OCI-LY7 (cell line): ENCODE measurements around the gene RRP9. TPM values are rescaled to one million over a fixed set of nuclear protein-coding genes. Genes with fewer than 3 reads are reported as not detected.
"Not testable (repeated sequence)": the region's sequence is repeated elsewhere in the genome, so short reads cannot be mapped to it uniquely, and the experiment has no call there.

Experiments
- Bru-seq: library from RNA; stranded (reverse); fragments of 400-500 nt; gene quantifications from one replicate; lab custom pipeline; 2021; lab: Mats Ljungman, UMichigan
- BruChase-seq, 2 experiments: library from RNA; stranded (reverse); fragments of 400-500 nt; gene quantifications; one replicate each; lab custom pipeline; 2021; lab: Mats Ljungman, UMichigan
- BruUV-seq: library from RNA; stranded (reverse); fragments of 400-500 nt; replicated peaks from 2 replicates; lab custom pipeline; 2021; lab: Mats Ljungman, UMichigan
- CTCF ChIA-PET: fragments of 300-600 bp; sonication (Branson Sonifier 250); formaldehyde crosslinking; loops from one replicate; lab custom pipeline; 2022; ENCODE audit warnings: antibody characterized with exemption; ENCODE audit not compliant: unreplicated experiment; lab: Charles Lee
- POLR2A ChIA-PET: fragments of 300-600 bp; sonication (Branson Sonifier 250); formaldehyde crosslinking; loops from one replicate; lab custom pipeline; 2022; ENCODE audit warnings: antibody characterized with exemption; lab: Charles Lee
- DNase-seq: peaks from one replicate; pipeline ENCODE4 v3.0.0-alpha.2; 2015; ENCODE audit warnings: low spot score
- H2AFZ ChIP-seq: fragments of 200-600 bp; sonication (generic), shearing (Covaris generic); 2 replicates; pipeline ENCODE4 v1.6.1; 2014; ENCODE audit warnings: mild to moderate bottlenecking, antibody characterized with exemption, low read length, moderate library complexity
- H3K27ac ChIP-seq: fragments of 200-600 bp; sonication (generic); 2 replicates; pipeline ENCODE4 v1.5.1; 2014; ENCODE audit warnings: mixed run types, low read depth, mild to moderate bottlenecking, moderate library complexity, low read length, inconsistent platforms; ENCODE audit not compliant: poor library complexity, severe bottlenecking
- H3K36me3 ChIP-seq: fragments of 200-600 bp; sonication (generic); 2 replicates; pipeline ENCODE4 v1.6.1; 2014; ENCODE audit warnings: mild to moderate bottlenecking, antibody characterized with exemption, low read length, moderate library complexity, mixed read lengths; ENCODE audit not compliant: insufficient read depth
- H3K4me1 ChIP-seq: fragments of 200-600 bp; sonication (generic); 2 replicates; pipeline ENCODE4 v1.5.1; 2014; ENCODE audit warnings: mild to moderate bottlenecking, low read length; ENCODE audit not compliant: insufficient read depth, poor library complexity, severe bottlenecking
- H3K4me2 ChIP-seq: fragments of 200-600 bp; sonication (generic); 2 replicates; pipeline ENCODE4 v1.6.1; 2014; ENCODE audit warnings: mild to moderate bottlenecking, low read length
- H3K4me3 ChIP-seq: fragments of 200-600 bp; sonication (generic); 2 replicates; pipeline ENCODE4 v1.5.1; 2014; ENCODE audit warnings: mild to moderate bottlenecking, low read depth, low read length; ENCODE audit not compliant: poor library complexity, severe bottlenecking
- H3K79me2 ChIP-seq: fragments of 200-600 bp; sonication (generic); 2 replicates; pipeline ENCODE4 v1.6.1; 2016; ENCODE audit warnings: low read depth, mild to moderate bottlenecking, low read length, moderate library complexity, mixed read lengths; ENCODE audit not compliant: insufficient read depth
- H3K9me2 ChIP-seq: fragments of 200-600 bp; sonication (generic); 2 replicates; pipeline ENCODE4 v1.6.1; 2016; ENCODE audit warnings: mild to moderate bottlenecking, low read length, mixed read lengths; ENCODE audit not compliant: insufficient read depth
- H3K9me3 ChIP-seq: fragments of 200-600 bp; sonication (generic); 2 replicates; pipeline ENCODE4 v1.6.1; 2014; ENCODE audit warnings: mild to moderate bottlenecking, mixed run types, low read length, mixed read lengths
- H4K20me1 ChIP-seq: fragments of 200-600 bp; sonication (generic); 2 replicates; pipeline ENCODE4 v1.6.1; 2014; ENCODE audit warnings: mild to moderate bottlenecking, antibody characterized with exemption, low read length, moderate library complexity, mixed read lengths; ENCODE audit not compliant: insufficient read depth
- CTCF ChIP-seq: fragments of 200-600 bp; sonication (generic); conservative IDR thresholded peaks from 2 replicates; pipeline ENCODE4 v1.5.1; 2014; ENCODE audit warnings: mild to moderate bottlenecking, antibody characterized with exemption, low read length, moderate library complexity, mixed read lengths
- EZH2phosphoT487 ChIP-seq: fragments of 200-600 bp; sonication (generic); IDR thresholded peaks from 2 replicates; pipeline ENCODE4 v1.6.1; 2018; ENCODE audit warnings: low read depth, borderline replicate concordance, mild to moderate bottlenecking, mixed run types, antibody characterized with exemption, low read length, moderate library complexity, mixed read lengths
- intact Hi-C: fragments of 100-400 bp; cut with micrococcal nuclease; formaldehyde crosslinking; loops from one replicate; pipeline ENCODE4 v1.10.0; 2022; ENCODE audit not compliant: unreplicated experiment
- long read RNA-seq: library from polyadenylated mRNA; stranded (forward); transcript quantifications from one replicate; pipeline ENCODE4 v2.0.0, GENCODE V29; 2022
- total RNA-seq, 2 experiments: library from RNA; depleted of rRNA in 1 of 2; stranded (reverse); fragments of >200 nt in 1 of 2; shearing (Covaris generic) in 1 of 2; gene quantifications; 2 replicates each; pipeline ENCODE4 v1.2.3, GENCODE V29; 2014 to 2022

The RRP9 gene
- total RNA-seq (2014; rRNA removed; shearing (Covaris generic)) (36.9 and 41.1 TPM in 2 replicates), total RNA-seq (2022) (26.5 and 34.4 TPM in 2 replicates), Bru-seq, nascent RNA (percentile 62 among the genes with signal in this experiment), BruChase-seq, experiment 1, labeled RNA remaining after a 6-hour chase (percentile 62 among the genes with signal in this experiment), BruChase-seq, experiment 2, labeled RNA remaining after a 2-hour chase (percentile 64 among the genes with signal in this experiment)
- long read RNA-seq, transcript RRP9-201 (15 exons, 1,578 nt) = major isoform, 36 of 50 reads
- long read RNA-seq, partial matches to known transcripts = 5 of 50 reads
- long read RNA-seq, other reads (novel, unspliced or antisense) = 9 of 50 reads

- H3K27ac ChIP-seq = no peak within 1 kb of the TSS
- no peaks in the 10 kb centered on the region for H4K20me1 ChIP-seq
- no TSS peak for BruUV-seq
- H2AFZ ChIP-seq = peak within 1 kb of the TSS; percentile 95
- peaks cover 27% of the 10 kb centered on the region for H3K36me3 ChIP-seq
- ChIA-PET CTCF (interaction anchor here (0.7 kb wide), 1 partner anchor 32 kb away, joined by 3 read pairs; the partner anchor contains the start of genes ABHD14A and ABHD14B), POLR2A (interaction anchor here (0.6 to 2.3 kb wide), 6 partner anchors 15 to 1596 kb away, joined by 3 to 11 read pairs (median 3); partner anchors contain the start of genes ABHD14B and RPL29)
- peak within 1 kb of the TSS; percentile 88 for H3K4me2 ChIP-seq
- intact Hi-C loops = loop anchor here (1.0 to 5.0 kb wide), 5 partner anchors 32 to 203 kb away; partner anchors contain the start of genes ABHD14B, DUSP7 and RPL29
- peak; percentile 100 for DNase-seq
- no peak for TF ChIP-seq EZH2phosphoT487
- peak; percentile 96 for TF ChIP-seq CTCF
- no peaks in the 10 kb centered on the region for H3K9me3 ChIP-seq
- H3K4me1 ChIP-seq = peaks cover 24% of the 10 kb centered on the region
- no peaks in the 10 kb centered on the region for H3K9me2 ChIP-seq
- peak within 1 kb of the TSS; percentile 90 for H3K4me3 ChIP-seq
- peaks cover 23% of the 10 kb centered on the region for H3K79me2 ChIP-seq
Observed at GRCh38 chr3:51941798-51942602, at the start of gene RRP9, which contains the start of gene PARP3. Gene RRP9 (minus strand): TSS chr3:51941904. CDS start chr3:51941867, 37 bp downstream. Gene PARP3 (plus strand): TSS chr3:51942363. CDS start chr3:51943356, 993 bp downstream.

GRCh38 chr3:51990501-51990971, 48.8 kb upstream of the RRP9 start:
- Histone ChIP-seq H4K20me1 (peaks cover 12% of the 10 kb centered on the region; the same call in 1 of the 2 replicates), H3K79me2 (peaks cover 25% of the 10 kb centered on the region), H3K36me3 (peaks cover 43% of the 10 kb centered on the region), H3K4me1 (peaks cover 29% of the 10 kb centered on the region)
- H3K9me2 ChIP-seq, H3K4me3 ChIP-seq, H3K27ac ChIP-seq, intact Hi-C loops, DNase-seq, BruUV-seq, H3K9me3 ChIP-seq, H3K4me2 ChIP-seq, H2AFZ ChIP-seq, CTCF ChIA-PET: not testable (repeated sequence)
- POLR2A ChIA-PET = interaction anchor here (1.2 kb wide), 1 partner anchor 17 kb away, joined by 4 read pairs; no protein-coding TSS in a partner anchor
